ENCODE data around the gene VEPH1.
"Not testable (repeated sequence)": the region's sequence is repeated elsewhere in the genome, so short reads cannot be mapped to it uniquely, and the experiment has no call there.

The VEPH1 gene

GRCh38 chr3:157350651-157351050 is 152.6 kb downstream of the VEPH1 start:
- DNase-seq (ENCODE audit: low spot score): not testable (repeated sequence)

GRCh38 chr3:157348304-157349075 is 154.7 kb downstream of the VEPH1 start:
- not testable (repeated sequence) for DNase-seq (ENCODE audit: low spot score)

GRCh38 chr3:157347577-157348303 is 155.5 kb downstream of the VEPH1 start:
- no peak for DNase-seq (ENCODE audit: low spot score)

GRCh38 chr3:157336252-157337009 is 166.8 kb downstream of the VEPH1 start:
- DNase-seq (ENCODE audit: low spot score): no peak

- peak; percentile 78 for DNase-seq (ENCODE audit: low spot score)
Measured at GRCh38 chr3:157335233-157336076, 167.8 kb downstream of the VEPH1 start.

- no peak for DNase-seq (ENCODE audit: low spot score)
Measured at GRCh38 chr3:157333551-157333991, 169.6 kb downstream of the VEPH1 start.

GRCh38 chr3:157330206-157330605 is 173.0 kb downstream of the VEPH1 start:
- DNase-seq (ENCODE audit: low spot score): no peak

- DNase-seq (ENCODE audit: low spot score): no peak
Measured at GRCh38 chr3:157329551-157329950, 173.7 kb downstream of the VEPH1 start.

- DNase-seq (ENCODE audit: low spot score): no peak
Measured at GRCh38 chr3:157327837-157328236, 175.4 kb downstream of the VEPH1 start.

GRCh38 chr3:157327018-157327417 is 176.2 kb downstream of the VEPH1 start:
- DNase-seq (ENCODE audit: low spot score): no peak

- not testable (repeated sequence) for DNase-seq (ENCODE audit: low spot score)
Measured at GRCh38 chr3:157324869-157325268, 178.3 kb downstream of the VEPH1 start.

GRCh38 chr3:157323360-157323759 is 179.9 kb downstream of the VEPH1 start:
- DNase-seq (ENCODE audit: low spot score): no peak

- DNase-seq (ENCODE audit: low spot score): no peak
Measured at GRCh38 chr3:157319672-157320071, 183.5 kb downstream of the VEPH1 start.

- DNase-seq (ENCODE audit: low spot score): peak; percentile 76
Measured at GRCh38 chr3:157318639-157319288, 184.5 kb downstream of the VEPH1 start.

GRCh38 chr3:157317895-157318294 is 185.3 kb downstream of the VEPH1 start:
- DNase-seq (ENCODE audit: low spot score): peak; percentile 81

GRCh38 chr3:157313186-157313585 is 190.0 kb downstream of the VEPH1 start:
- no peak for DNase-seq (ENCODE audit: low spot score)

GRCh38 chr3:157312376-157312745 is 190.9 kb downstream of the VEPH1 start:
- no peak for DNase-seq (ENCODE audit: low spot score)

GRCh38 chr3:157311633-157312375 is 191.4 kb downstream of the VEPH1 start:
- no peak for DNase-seq (ENCODE audit: low spot score)

GRCh38 chr3:157310329-157311052 is 192.7 kb downstream of the VEPH1 start:
- DNase-seq (ENCODE audit: low spot score): peak; percentile 13

GRCh38 chr3:157306502-157306901 is 196.7 kb downstream of the VEPH1 start:
- DNase-seq (ENCODE audit: low spot score): no peak

All from kidney tubule cell (primary cell).